ENCODE data around the gene DENND4B.

Gene DENND4B

GRCh38 chr1:153951801-153952200, 5.3 kb upstream of the DENND4B start:
- no peaks in the 10 kb centered on the region for H3K9me3 ChIP-seq
- H3K27ac ChIP-seq = no peak overlapping the region
- H3K4me1 ChIP-seq = peaks cover 43% of the 10 kb centered on the region
- H4K20me1 ChIP-seq = peaks cover 54% of the 10 kb centered on the region
- no peaks in the 10 kb centered on the region for H3K27me3 ChIP-seq
- H3K36me3 ChIP-seq = peaks cover 84% of the 10 kb centered on the region
- no peak overlapping the region for H3K4me3 ChIP-seq
- H3K4me2 ChIP-seq = no peak overlapping the region
- TF ChIP-seq Cebpa-rat (IDR thresholded peaks at IDR 0.05) = no peak
- no peak overlapping the region for H3K9ac ChIP-seq

GRCh38 chr1:153951183-153951582, 4.7 kb upstream of the DENND4B start:
- peaks cover 84% of the 10 kb centered on the region for H3K36me3 ChIP-seq
- no peak for TF ChIP-seq Cebpa-rat (IDR thresholded peaks at IDR 0.05)
- peaks cover 48% of the 10 kb centered on the region for H4K20me1 ChIP-seq
- no peak overlapping the region for H3K4me2 ChIP-seq
- H3K27me3 ChIP-seq = no peaks in the 10 kb centered on the region
- H3K9ac ChIP-seq = no peak overlapping the region
- H3K9me3 ChIP-seq = no peaks in the 10 kb centered on the region
- no peak overlapping the region for H3K27ac ChIP-seq
- peaks cover 39% of the 10 kb centered on the region for H3K4me1 ChIP-seq
- no peak overlapping the region for H3K4me3 ChIP-seq

- no peaks in the 10 kb centered on the region for H3K9me3 ChIP-seq
- peak overlapping the region; percentile 97 for H3K4me2 ChIP-seq
- peak overlapping the region; percentile 92 for H3K4me3 ChIP-seq
- peak overlapping the region; percentile 100 for H3K27ac ChIP-seq
- H3K36me3 ChIP-seq = peaks cover 73% of the 10 kb centered on the region
- H4K20me1 ChIP-seq = peaks cover 3% of the 10 kb centered on the region
- H3K27me3 ChIP-seq = no peaks in the 10 kb centered on the region
- H3K4me1 ChIP-seq = peaks cover 57% of the 10 kb centered on the region
- H3K9ac ChIP-seq = peak overlapping the region; percentile 99
- no peak for TF ChIP-seq Cebpa-rat (IDR thresholded peaks at IDR 0.05)
Measured at GRCh38 chr1:153945795-153946621, 510 bp downstream of the DENND4B start.

GRCh38 chr1:153945131-153945794, 1.3 kb downstream of the DENND4B start:
- peak overlapping the region; percentile 100 for H3K27ac ChIP-seq
- H4K20me1 ChIP-seq = peaks cover 10% of the 10 kb centered on the region
- peak overlapping the region; percentile 97 for H3K4me2 ChIP-seq
- no peaks in the 10 kb centered on the region for H3K9me3 ChIP-seq
- H3K4me3 ChIP-seq = peak overlapping the region; percentile 92
- H3K36me3 ChIP-seq = peaks cover 73% of the 10 kb centered on the region
- H3K27me3 ChIP-seq = no peaks in the 10 kb centered on the region
- H3K9ac ChIP-seq = peak overlapping the region; percentile 99
- peaks cover 56% of the 10 kb centered on the region for H3K4me1 ChIP-seq
- TF ChIP-seq Cebpa-rat (IDR thresholded peaks at IDR 0.05) = no peak

- Histone ChIP-seq H3K9me3 (no peaks in the 10 kb centered on the region), H4K20me1 (peaks cover 15% of the 10 kb centered on the region), H3K27ac (peak overlapping the region; percentile 100), H3K4me2 (peak overlapping the region; percentile 97), H3K4me3 (peak overlapping the region; percentile 92), H3K27me3 (no peaks in the 10 kb centered on the region), H3K36me3 (peaks cover 73% of the 10 kb centered on the region), H3K4me1 (peaks cover 51% of the 10 kb centered on the region), H3K9ac (peak overlapping the region; percentile 99)
- no peak for TF ChIP-seq Cebpa-rat (IDR thresholded peaks at IDR 0.05)
Measured at GRCh38 chr1:153944827-153945117, 1.7 kb downstream of the DENND4B start.

- Histone ChIP-seq H3K4me2 (peak overlapping the region; percentile 97), H3K27ac (peak overlapping the region; percentile 100), H3K36me3 (peaks cover 73% of the 10 kb centered on the region), H3K9ac (peak overlapping the region; percentile 99), H3K9me3 (no peaks in the 10 kb centered on the region), H3K4me3 (peak overlapping the region; percentile 92), H4K20me1 (peaks cover 15% of the 10 kb centered on the region), H3K4me1 (peaks cover 47% of the 10 kb centered on the region), H3K27me3 (no peaks in the 10 kb centered on the region)
- TF ChIP-seq Cebpa-rat (IDR thresholded peaks at IDR 0.05) = no peak
Measured at GRCh38 chr1:153944005-153944826, 2.3 kb downstream of the DENND4B start.

GRCh38 chr1:153942766-153943549, 3.6 kb downstream of the DENND4B start:
- H4K20me1 ChIP-seq = peaks cover 15% of the 10 kb centered on the region
- H3K27ac ChIP-seq = 0 out of 2 replicates have a peak overlapping the region, but pooled peaks have one; percentile 9
- H3K4me1 ChIP-seq = peaks cover 47% of the 10 kb centered on the region
- no peaks in the 10 kb centered on the region for H3K9me3 ChIP-seq
- no peaks in the 10 kb centered on the region for H3K27me3 ChIP-seq
- no peak overlapping the region for H3K9ac ChIP-seq
- peaks cover 73% of the 10 kb centered on the region for H3K36me3 ChIP-seq
- H3K4me3 ChIP-seq = no peak overlapping the region
- no peak overlapping the region for H3K4me2 ChIP-seq
- no peak for TF ChIP-seq Cebpa-rat (IDR thresholded peaks at IDR 0.05)

- Histone ChIP-seq H3K4me1 (peaks cover 44% of the 10 kb centered on the region), H3K9ac (no peak overlapping the region), H3K4me3 (no peak overlapping the region), H3K36me3 (peaks cover 73% of the 10 kb centered on the region), H3K9me3 (no peaks in the 10 kb centered on the region), H3K4me2 (no peak overlapping the region), H3K27ac (0 out of 2 replicates have a peak overlapping the region, but pooled peaks have one; percentile 9), H4K20me1 (peaks cover 15% of the 10 kb centered on the region), H3K27me3 (no peaks in the 10 kb centered on the region)
- no peak for TF ChIP-seq Cebpa-rat (IDR thresholded peaks at IDR 0.05)
Measured at GRCh38 chr1:153941826-153942725, 4.4 kb downstream of the DENND4B start.

Data from BLaER1 (cell line).